ENCODE data around the gene MTCH2.

GRCh38 chr11:47586098-47586855, 56.1 kb downstream of the MTCH2 start, which contains the start of gene FAM180B:
- no peak for TF ChIP-seq TEAD1 (CRISPR knock-in tag; IDR thresholded peaks at IDR 0.05)
- TF ChIP-seq, protein P1, sequence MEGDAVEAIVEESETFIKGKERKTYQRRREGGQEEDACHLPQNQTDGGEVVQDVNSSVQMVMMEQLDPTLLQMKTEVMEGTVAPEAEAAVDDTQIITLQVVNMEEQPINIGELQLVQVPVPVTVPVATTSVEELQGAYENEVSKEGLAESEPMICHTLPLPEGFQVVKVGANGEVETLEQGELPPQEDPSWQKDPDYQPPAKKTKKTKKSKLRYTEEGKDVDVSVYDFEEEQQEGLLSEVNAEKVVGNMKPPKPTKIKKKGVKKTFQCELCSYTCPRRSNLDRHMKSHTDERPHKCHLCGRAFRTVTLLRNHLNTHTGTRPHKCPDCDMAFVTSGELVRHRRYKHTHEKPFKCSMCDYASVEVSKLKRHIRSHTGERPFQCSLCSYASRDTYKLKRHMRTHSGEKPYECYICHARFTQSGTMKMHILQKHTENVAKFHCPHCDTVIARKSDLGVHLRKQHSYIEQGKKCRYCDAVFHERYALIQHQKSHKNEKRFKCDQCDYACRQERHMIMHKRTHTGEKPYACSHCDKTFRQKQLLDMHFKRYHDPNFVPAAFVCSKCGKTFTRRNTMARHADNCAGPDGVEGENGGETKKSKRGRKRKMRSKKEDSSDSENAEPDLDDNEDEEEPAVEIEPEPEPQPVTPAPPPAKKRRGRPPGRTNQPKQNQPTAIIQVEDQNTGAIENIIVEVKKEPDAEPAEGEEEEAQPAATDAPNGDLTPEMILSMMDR (IDR thresholded peaks at IDR 0.05): no peak
- TF ChIP-seq ATF6 (CRISPR knock-in tag; IDR thresholded peaks at IDR 0.05): no peak
- TF ChIP-seq NFE2L1 (CRISPR knock-in tag; IDR thresholded peaks at IDR 0.05): no peak
- no peak for TF ChIP-seq CREM (CRISPR knock-in tag; IDR thresholded peaks at IDR 0.05)
- no peak for TF ChIP-seq NR3C1 (CRISPR knock-in tag; conservative IDR thresholded peaks at IDR 0.05; ENCODE audit: low read depth)
- TF ChIP-seq, protein P2, sequence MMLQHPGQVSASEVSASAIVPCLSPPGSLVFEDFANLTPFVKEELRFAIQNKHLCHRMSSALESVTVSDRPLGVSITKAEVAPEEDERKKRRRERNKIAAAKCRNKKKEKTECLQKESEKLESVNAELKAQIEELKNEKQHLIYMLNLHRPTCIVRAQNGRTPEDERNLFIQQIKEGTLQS (CRISPR knock-in tag; conservative IDR thresholded peaks at IDR 0.05): no peak
- no peak for TF ChIP-seq CBFB (CRISPR knock-in tag; IDR thresholded peaks at IDR 0.05; ENCODE audit: low read depth)
- TF ChIP-seq, protein P3, sequence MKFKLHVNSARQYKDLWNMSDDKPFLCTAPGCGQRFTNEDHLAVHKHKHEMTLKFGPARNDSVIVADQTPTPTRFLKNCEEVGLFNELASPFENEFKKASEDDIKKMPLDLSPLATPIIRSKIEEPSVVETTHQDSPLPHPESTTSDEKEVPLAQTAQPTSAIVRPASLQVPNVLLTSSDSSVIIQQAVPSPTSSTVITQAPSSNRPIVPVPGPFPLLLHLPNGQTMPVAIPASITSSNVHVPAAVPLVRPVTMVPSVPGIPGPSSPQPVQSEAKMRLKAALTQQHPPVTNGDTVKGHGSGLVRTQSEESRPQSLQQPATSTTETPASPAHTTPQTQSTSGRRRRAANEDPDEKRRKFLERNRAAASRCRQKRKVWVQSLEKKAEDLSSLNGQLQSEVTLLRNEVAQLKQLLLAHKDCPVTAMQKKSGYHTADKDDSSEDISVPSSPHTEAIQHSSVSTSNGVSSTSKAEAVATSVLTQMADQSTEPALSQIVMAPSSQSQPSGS (CRISPR knock-in tag; IDR thresholded peaks at IDR 0.05; ENCODE audit: borderline replicate concordance, low read depth): no peak
- no peak for TF ChIP-seq SP1 (CRISPR knock-in tag; conservative IDR thresholded peaks at IDR 0.05)
- TF ChIP-seq NFYB (CRISPR knock-in tag; conservative IDR thresholded peaks at IDR 0.05; ENCODE audit: low read depth): no peak
- no peak for TF ChIP-seq STAT6 (CRISPR knock-in tag; conservative IDR thresholded peaks at IDR 0.05; ENCODE audit: low read depth)
- no peak for TF ChIP-seq ZNF416 (CRISPR knock-in tag; IDR thresholded peaks at IDR 0.05)
- no peak for TF ChIP-seq RELA (CRISPR knock-in tag; IDR thresholded peaks at IDR 0.05; ENCODE audit: borderline replicate concordance)

Measured in WTC11 (cell line).